ENCODE measurements around the gene OR5T1.

Gene OR5T1

GRCh38 chr11:56273854-56274253 is at the start of gene OR5T1:
Gene OR5T1, plus strand, starts transcription at chr11:56274154. Its CDS starts 1,485 bp downstream, at chr11:56275639.
- no peak for DNase-seq

- no peak for DNase-seq
Observed at GRCh38 chr11:56234155-56234554, 39.8 kb upstream of the OR5T1 start, which contains the start of gene OR5T2. Gene OR5T2, minus strand, starts transcription at chr11:56234255. Its CDS starts 1,193 bp downstream, at chr11:56233062.

- no peak for DNase-seq
Observed at GRCh38 chr11:56251954-56252353, 22.0 kb upstream of the OR5T1 start, which contains the start of gene OR5T3. Gene OR5T3, plus strand, starts transcription at chr11:56252254. Its CDS starts 0 bp downstream, at chr11:56252254.

GRCh38 chr11:56271092-56271491 is 2.9 kb upstream of the OR5T1 start:
- DNase-seq, result no peak

- DNase-seq, result no peak
Observed at GRCh38 chr11:56292154-56292553, 18.2 kb downstream of the OR5T1 start, which contains the start of gene OR8H1. Gene OR8H1, minus strand, starts transcription at chr11:56292254. Its CDS starts 1,192 bp downstream, at chr11:56291062.

- DNase-seq, result no peak
Observed at GRCh38 chr11:56296898-56297297, 22.9 kb downstream of the OR5T1 start.

- DNase-seq, result no peak
Observed at GRCh38 chr11:56307836-56308235, 33.9 kb downstream of the OR5T1 start.

- no peak for DNase-seq
Observed at GRCh38 chr11:56314844-56315243, 40.9 kb downstream of the OR5T1 start, which contains the start of gene OR8K3. Gene OR8K3, plus strand, starts transcription at chr11:56315144. Its CDS starts 3,163 bp downstream, at chr11:56318307.

Measured in C1 segment of cervical spinal cord (tissue), 14 donors.